Umbilical cord (tissue), 2 donors: ENCODE data around the gene B4GALT5. TPM values are rescaled to one million over a fixed set of nuclear protein-coding genes. Genes with fewer than 3 reads are reported as not detected.
"Not testable (repeated sequence)": the region's sequence is repeated elsewhere in the genome, so short reads cannot be mapped to it uniquely, and the experiment has no call there.

Source experiments
- DNase-seq: peaks from one replicate; pipeline ENCODE4 v3.0.0-alpha.2; 2015; ENCODE audit warnings: low spot score
- total RNA-seq: library from RNA; depleted of rRNA; stranded (reverse); fragments of >200 nt; gene quantifications from one replicate; pipeline ENCODE4 v1.2.3, GENCODE V29; 2014; ENCODE audit warnings: low replicate concordance; ENCODE audit not compliant: insufficient read depth

B4GALT5 gene
- total RNA-seq, 1 donor from 2014 or later, result 21.9 TPM

DNA sequence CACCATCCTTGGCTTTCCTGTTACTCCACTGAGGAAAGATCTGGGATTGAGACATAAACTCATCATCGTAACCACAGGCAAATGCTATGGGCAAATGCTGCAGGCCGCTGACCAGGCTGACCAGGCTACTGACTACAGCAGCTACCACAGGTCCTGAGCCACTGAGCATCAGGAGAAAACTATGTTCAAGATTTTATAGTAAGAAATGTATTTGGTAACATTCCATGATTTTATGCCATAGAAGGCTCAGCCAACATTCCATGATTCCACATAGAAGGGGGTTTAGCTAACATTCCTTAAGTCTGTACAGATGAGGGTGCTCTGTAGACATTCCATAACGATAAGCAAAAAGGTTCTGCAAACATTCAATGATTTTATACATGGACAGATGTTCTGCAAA, 16.1 kb upstream of the B4GALT5 start:
- DNase-seq, result peak; percentile 72

GRCh38 chr20:49727894-49728885, 14.5 kb upstream of the B4GALT5 start:
- no peak for DNase-seq

DNA sequence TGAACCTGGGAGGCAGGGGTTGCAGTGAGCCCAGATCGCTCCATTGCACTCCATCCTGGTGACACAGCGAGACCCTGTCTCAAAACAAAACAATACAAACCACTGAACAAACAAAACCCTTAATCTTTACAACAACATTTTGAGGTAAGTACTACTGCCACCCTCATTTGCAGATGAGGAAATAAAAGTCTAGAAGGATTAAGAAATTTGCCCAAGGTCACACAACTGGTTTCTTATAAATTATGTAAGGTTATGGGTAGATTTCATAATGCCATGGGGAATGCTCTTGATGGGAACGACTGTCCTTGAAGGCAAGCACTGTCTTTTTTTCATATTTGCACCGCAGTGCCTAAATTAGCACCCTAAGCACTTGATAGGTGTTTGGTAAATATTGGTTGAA, 13.8 kb upstream of the B4GALT5 start:
- DNase-seq, result no peak

- DNase-seq, result no peak
Observed at GRCh38 chr20:49725694-49726093, 12.0 kb upstream of the B4GALT5 start.

- not testable (repeated sequence) for DNase-seq
Observed at GRCh38 chr20:49725224-49725606, 11.5 kb upstream of the B4GALT5 start.

DNA sequence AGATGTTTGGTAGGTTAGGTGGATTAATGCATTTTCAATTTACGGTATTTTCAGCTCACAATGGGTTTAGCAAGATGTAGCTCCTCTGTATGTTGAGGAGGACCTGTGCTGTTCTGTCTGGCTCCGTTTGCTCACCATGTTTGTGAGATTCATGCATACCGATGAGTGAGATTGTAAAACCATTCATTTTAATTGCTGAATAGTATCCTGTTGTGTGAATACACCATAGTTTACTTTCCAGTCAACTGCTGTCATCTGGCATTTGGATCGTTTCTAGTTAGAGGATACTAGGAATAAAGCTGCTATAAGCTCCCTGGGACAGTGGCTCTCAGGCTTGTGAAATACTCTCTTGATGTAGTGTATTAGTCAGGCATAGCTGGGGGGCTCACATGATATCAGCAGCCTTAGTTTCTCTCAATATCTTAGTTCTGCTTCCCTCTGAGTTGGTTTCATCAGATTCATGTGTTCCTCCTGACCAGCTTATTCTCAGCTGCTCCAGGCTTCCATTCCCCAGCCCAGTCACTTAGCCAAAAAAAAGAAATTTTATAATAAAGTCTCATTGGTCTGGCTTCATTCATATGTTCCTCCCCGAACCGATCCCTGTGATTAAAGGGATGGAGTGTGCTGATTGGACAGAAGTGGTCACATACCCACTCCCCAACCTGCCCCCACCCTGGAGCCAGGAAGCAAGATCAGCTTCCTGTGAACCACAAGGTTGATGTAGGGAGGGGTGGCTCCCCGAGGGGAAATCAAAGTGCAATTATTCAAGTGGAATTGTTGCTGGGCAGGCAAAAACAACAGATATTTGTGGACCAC, 10.9 kb upstream of the B4GALT5 start:
- peak; percentile 75 for DNase-seq

DNA sequence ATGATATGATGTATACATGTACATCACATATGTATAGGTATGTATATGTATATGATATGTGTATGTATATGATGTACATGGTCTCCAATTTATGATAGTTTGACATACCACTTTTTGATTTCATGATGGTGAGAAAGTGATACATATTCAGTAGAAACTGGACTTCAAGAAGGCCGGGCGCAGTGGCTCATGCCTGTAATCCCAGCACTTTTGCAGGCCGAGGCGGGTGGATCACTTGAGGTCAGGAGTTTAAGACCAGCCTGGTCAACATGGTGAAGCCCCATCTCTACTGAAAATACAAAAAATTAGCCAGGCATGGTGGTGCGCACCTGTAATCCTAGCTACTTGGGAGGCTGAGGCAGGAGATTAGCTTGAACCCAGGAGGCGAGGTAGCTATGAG, 10.1 kb upstream of the B4GALT5 start:
- DNase-seq, result not testable (repeated sequence)

GRCh38 chr20:49721326-49721725, 7.6 kb upstream of the B4GALT5 start:
- DNase-seq, result not testable (repeated sequence)

DNA sequence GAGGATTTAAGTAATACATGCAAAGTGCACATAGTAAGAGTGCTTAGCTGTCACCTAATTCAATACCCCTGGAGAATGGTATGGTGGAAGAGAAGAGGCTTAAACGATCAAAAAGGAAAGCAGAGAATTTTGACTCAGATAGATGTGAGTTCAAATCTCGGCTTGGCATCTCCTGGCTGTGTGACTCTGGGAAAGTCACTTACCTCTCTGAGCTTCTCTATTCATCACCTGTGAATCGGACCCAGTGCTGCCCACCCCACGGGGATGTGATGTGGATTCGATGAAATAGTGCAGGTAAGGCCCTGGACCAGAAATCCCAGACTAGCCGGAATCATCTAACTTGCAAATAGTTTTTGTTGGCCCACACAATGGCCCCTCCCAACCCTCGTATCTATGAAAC, 1.8 kb upstream of the B4GALT5 start:
- no peak for DNase-seq

GRCh38 chr20:49712996-49713752, 504 bp downstream of the B4GALT5 start:
- DNase-seq, result peak; percentile 59

- no peak for DNase-seq
Observed at GRCh38 chr20:49712646-49712995, 1.1 kb downstream of the B4GALT5 start.

- DNase-seq, result no peak
Observed at GRCh38 chr20:49712118-49712517, 1.6 kb downstream of the B4GALT5 start.

DNA sequence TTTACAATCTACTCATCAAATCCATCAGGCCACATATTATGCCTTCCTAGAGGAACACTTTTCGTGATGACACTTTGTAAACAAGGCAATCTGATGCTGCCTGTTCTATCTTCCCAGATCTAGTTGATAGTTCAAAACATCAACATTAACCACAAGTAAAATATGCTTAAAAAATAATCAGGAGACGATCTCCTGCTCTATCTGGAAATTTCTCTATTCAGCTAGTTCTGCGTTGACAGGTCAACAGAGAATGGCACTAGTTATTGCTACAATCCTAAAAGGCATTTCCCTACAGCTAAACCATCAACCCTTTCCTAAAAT, 2.1 kb downstream of the B4GALT5 start:
- no peak for DNase-seq

DNA sequence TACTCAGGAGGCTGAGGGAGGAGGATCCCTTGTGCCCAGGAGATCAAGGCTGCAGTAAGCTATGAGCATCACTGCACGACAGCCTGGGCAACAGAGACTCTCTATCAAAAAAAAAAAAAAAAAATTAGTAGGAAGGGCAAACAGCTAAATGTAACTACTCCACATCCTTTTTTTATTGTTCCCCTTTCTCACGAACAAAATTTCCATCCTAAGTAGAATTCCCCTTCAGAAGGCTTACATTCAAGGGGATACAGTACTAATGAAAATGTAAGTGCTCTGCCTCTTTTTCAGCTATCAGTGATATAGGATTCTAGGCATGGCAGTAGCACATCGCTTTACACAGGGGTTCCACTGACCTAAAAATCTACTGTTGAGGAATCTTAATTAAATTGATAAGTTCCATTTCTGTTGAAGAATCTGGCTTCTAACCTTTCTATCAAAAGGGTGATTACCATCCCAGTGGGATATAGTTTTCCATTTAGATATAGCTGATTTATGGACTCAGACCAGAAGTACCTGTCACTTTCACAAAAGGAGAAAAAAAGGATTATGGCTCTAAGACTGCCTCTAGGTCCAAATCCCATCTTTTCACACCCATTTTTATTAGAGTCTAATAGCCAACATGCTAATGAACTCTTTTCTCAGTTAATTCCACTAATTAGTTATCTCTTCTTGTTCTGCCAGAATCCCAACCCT, 2.6 kb downstream of the B4GALT5 start:
- no peak for DNase-seq

DNA sequence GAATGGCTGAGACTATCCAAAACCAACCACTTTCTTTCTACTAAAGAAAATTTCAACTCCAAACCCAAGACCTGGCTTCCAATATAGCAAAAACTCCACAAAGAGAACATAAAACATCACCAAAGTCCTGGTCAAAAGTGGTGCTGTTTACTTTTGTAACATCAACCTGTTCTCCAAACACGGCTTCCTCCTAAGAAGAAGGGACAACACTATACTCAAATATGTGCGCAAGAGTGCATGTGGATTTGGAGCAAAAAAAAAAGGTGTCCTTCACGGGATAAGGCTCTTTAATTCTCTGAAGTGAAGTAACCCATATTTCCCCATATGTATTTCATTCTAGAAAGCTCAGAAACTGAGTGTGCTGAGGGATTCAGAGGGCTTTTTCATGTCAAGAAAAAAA, 6.6 kb downstream of the B4GALT5 start:
- no peak for DNase-seq

DNA sequence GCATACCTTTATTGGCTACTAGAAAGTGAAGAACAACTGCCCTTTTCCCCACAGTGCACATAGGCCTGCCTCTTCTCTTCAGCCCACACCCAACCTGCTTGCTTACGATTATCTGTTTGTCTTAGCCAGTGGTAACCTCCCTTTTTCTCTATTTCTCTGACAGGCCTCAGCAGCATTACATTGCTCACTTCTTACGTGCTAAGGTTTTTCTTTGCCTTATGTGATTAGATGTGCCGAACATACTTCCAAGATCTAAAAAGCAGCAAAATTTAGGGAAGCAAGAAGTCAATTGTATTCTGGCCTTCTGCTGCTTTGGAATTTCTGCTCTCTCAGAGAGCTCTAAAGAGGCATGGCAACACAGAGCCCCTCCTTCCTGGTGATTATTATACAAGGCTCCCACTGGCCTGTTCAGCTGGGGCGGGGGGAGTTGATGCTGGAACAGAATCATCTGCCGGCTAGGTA, 7.0 kb downstream of the B4GALT5 start:
- peak; percentile 55 for DNase-seq

DNA sequence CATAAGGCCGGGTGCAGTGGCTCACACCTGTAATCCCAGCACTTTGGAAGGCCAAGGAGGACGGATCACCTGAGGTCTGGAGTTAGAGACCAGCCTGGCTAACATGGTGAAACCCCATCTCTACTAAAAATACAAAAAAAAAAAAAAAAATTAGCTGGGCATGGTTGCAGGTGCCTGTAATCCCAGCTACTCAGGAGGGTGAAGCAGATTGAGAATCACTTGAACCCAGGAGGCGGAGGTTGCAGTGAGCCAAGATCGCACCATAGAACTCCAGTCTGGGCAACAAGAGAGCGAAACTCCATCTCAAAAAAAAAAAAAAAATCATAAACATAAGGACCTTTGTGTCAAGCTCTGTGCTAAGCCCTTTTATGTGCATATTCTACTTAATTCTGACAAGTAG, 7.8 kb downstream of the B4GALT5 start:
- not testable (repeated sequence) for DNase-seq

DNA sequence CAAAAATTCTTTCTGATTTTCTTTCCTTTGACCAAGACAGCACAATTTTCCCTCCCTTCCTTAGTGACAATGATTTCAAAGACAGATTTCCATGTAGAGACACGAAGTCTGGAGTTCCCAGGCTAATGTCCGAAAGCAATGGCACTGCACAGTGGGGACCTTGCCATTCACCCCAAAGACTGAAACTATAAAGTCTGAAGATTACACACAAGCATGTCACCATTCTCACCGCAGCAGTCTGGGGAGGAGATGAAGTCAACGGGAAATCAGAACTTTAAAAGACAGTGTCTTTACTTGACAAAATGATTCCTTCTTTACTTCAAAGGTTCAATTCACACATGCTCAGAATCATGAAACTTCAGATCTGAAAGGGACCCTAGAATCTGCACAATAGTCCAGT, 8.3 kb downstream of the B4GALT5 start:
- no peak for DNase-seq

DNA sequence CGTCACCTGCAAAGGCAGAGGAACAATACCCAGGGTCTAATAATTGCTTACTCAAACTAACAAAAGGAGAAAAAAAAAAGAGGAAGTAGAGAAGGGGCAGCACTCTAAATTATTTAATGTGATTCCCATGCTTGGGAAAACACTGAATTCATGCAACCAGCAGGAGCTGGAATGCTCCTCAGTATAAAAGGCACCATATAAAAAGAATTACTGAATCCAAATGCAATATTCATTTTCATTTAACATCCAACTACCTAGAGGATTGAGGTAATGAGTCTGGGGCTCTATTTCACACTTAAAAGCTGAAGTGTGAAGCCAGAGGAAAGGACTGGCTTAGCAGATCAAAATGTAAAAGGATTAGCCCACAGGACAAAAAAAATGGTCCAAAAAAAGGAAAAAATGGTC, 8.7 kb downstream of the B4GALT5 start:
- no peak for DNase-seq

DNA sequence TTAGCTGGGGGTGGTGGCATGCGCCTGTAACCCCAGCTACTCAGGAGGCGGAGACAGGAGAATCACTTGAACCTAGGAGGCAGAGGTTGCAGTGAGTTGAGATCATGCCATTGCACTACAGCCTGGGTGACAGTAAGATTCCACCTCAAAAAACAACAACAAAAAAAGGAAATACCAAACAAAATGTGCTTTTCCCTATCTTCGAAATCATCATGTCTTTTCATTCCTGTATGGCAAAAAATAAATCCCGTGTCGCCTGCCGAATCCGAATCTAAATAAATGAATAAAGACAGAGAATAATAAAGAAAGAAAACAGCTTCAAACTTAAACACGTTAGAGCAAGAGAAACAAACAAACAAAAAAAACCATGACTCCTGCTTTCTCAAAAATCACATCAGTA, 11.8 kb downstream of the B4GALT5 start:
- no peak for DNase-seq

GRCh38 chr20:49701241-49701790, 12.4 kb downstream of the B4GALT5 start:
- no peak for DNase-seq
